Smooth muscle cell (in vitro differentiated cells): ENCODE results near the gene PSTPIP1. TPM values are rescaled to one million over a fixed set of nuclear protein-coding genes. Genes with fewer than 3 reads are reported as not detected.

Experiments
- DNase-seq: peaks from one replicate; lab custom pipeline; 2025; ENCODE audit not compliant: unreplicated experiment; lab: John Stamatoyannopoulos, UW
- H2AFZ ChIP-seq: fragments of 200-600 bp; sonication (generic); 2 replicates; pipeline ENCODE4 v1.6.0; 2016; ENCODE audit warnings: antibody characterized with exemption, low read depth, mild to moderate bottlenecking
- H3F3A ChIP-seq: fragments of 200-600 bp; sonication (generic); 2 replicates; pipeline ENCODE4 v1.6.0; 2017; ENCODE audit warnings: antibody characterized with exemption, low read depth
- H3K27ac ChIP-seq: fragments of 200-600 bp; sonication (generic); 2 replicates; pipeline ENCODE4 v1.5.1; 2016; ENCODE audit warnings: low read depth, mild to moderate bottlenecking
- H3K27me3 ChIP-seq: fragments of 200-600 bp; sonication (generic); 2 replicates; pipeline ENCODE4 v1.6.1; 2016; ENCODE audit warnings: low read depth, mild to moderate bottlenecking
- H3K36me3 ChIP-seq: fragments of 200-600 bp; sonication (generic); 2 replicates; pipeline ENCODE4 v1.5.1; 2016; ENCODE audit warnings: low read depth
- H3K4me1 ChIP-seq: fragments of 200-600 bp; sonication (generic); 2 replicates; pipeline ENCODE4 v1.5.1; 2016; ENCODE audit warnings: low read depth
- H3K4me2 ChIP-seq: fragments of 200-600 bp; sonication (generic); 2 replicates; pipeline ENCODE4 v1.6.0; 2016; ENCODE audit warnings: mild to moderate bottlenecking
- H3K4me3 ChIP-seq: fragments of 200-600 bp; sonication (generic); 2 replicates; pipeline ENCODE4 v1.5.1; 2016; ENCODE audit warnings: mild to moderate bottlenecking
- H3K79me2 ChIP-seq: fragments of 200-600 bp; sonication (generic); 2 replicates; pipeline ENCODE4 v1.6.0; 2016; ENCODE audit warnings: low read depth, mild to moderate bottlenecking
- H3K9ac ChIP-seq: fragments of 200-600 bp; sonication (generic); 2 replicates; pipeline ENCODE4 v1.6.0; 2016; ENCODE audit warnings: low read depth
- H3K9me3 ChIP-seq: fragments of 200-600 bp; sonication (generic); replicated peaks from 2 replicates; pipeline ENCODE4 v1.5.1; 2016; ENCODE audit warnings: low read depth
- H4K20me1 ChIP-seq: fragments of 200-600 bp; sonication (generic); 2 replicates; pipeline ENCODE4 v1.6.0; 2016; ENCODE audit warnings: low read depth
- CTCF ChIP-seq: fragments of 200-600 bp; sonication (generic); IDR thresholded peaks from 2 replicates; pipeline ENCODE4 v1.5.1; 2017; ENCODE audit warnings: borderline replicate concordance, mild to moderate bottlenecking, antibody characterized with exemption; ENCODE audit not compliant: insufficient read depth, poor library complexity, severe bottlenecking
- WGBS: methylation state at CpG from one replicate; pipeline ENCODE4 v1.1.7; 2016; ENCODE audit warnings: low lambda C conversion rate; 5-methylcytosine and 5-hydroxymethylcytosine counted together
- polyA plus RNA-seq: library from polyadenylated mRNA; unstranded; fragments of >200 nt; fragmentation: Nextera tagmentation; extraction: Ambion mirVana; gene quantifications from 2 replicates; pipeline ENCODE4 v1.2.1, GENCODE V29; 2016
- total RNA-seq: library from RNA; depleted of rRNA; stranded (reverse); fragments of >200 nt; gene quantifications from 2 replicates; pipeline ENCODE4 v1.2.3, GENCODE V29; 2014

PSTPIP1 gene
- total and polyA plus RNA-seq, 2 experiments from 2014 or later: 0.38 TPM; not detected in 1

DNA sequence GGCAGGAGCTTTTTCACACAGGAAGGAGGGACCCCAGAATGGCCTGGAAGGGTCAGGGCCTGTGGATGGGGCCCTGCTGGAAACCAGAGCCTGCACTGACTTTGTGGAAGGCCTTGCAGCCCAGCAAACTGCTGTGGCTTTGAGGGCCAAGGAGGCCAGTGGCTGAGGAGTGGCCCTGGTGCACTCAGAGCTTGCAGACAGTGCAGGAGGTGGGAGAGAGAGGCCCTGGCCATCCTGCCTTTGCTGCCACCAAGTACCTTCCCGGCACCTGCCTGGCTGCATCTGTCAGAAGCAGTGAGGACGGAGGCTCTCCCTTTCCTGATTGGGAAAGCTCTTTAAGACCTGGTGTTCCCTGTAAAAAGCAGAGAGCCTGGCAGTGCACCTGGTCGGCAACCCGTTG, 6.4 kb downstream of the PSTPIP1 start:
- no peak overlapping the region for H2AFZ ChIP-seq
- no peak overlapping the region for H3K4me2 ChIP-seq
- H3K9me3 ChIP-seq: no peaks in the 10 kb centered on the region
- no peaks in the 10 kb centered on the region for H3K79me2 ChIP-seq
- WGBS: 80% methylated on average over 4 of the region's 4 CpGs
- H3K4me1 ChIP-seq: no peaks in the 10 kb centered on the region
- no peaks in the 10 kb centered on the region for H3K36me3 ChIP-seq
- H3F3A ChIP-seq: no peaks in the 10 kb centered on the region
- no peak overlapping the region for H3K4me3 ChIP-seq
- H4K20me1 ChIP-seq: no peaks in the 10 kb centered on the region
- no peak overlapping the region for H3K27ac ChIP-seq
- H3K27me3 ChIP-seq: no peaks in the 10 kb centered on the region
- H3K9ac ChIP-seq: no peak overlapping the region
- no peak for TF ChIP-seq CTCF
- no peak for DNase-seq

DNA sequence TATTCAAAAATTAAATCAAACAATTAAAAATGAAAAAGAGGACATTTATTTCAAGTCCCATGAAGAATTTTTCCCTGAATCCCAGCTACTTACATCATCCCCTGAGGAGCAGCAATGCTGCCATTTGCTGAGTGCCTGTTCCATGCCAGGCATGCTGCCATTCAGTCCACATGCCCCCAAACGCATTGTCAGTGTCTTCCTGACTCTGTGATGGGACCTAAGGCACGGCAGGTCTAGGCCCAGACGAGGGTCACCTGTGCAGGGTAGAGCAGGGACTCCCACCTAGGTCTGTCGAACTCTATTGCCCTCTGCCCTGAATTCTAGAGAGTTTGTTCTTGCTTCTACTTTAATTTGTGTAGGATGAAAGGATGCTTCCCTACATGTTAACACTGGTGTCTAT, 7.0 kb downstream of the PSTPIP1 start:
- Histone ChIP-seq H3K9ac (no peak overlapping the region), H3F3A (no peaks in the 10 kb centered on the region), H4K20me1 (no peaks in the 10 kb centered on the region), H3K79me2 (no peaks in the 10 kb centered on the region), H3K27ac (no peak overlapping the region), H3K9me3 (no peaks in the 10 kb centered on the region), H3K36me3 (no peaks in the 10 kb centered on the region), H3K4me3 (no peak overlapping the region), H3K4me1 (no peaks in the 10 kb centered on the region), H3K27me3 (no peaks in the 10 kb centered on the region), H3K4me2 (no peak overlapping the region), H2AFZ (no peak overlapping the region)
- no peak for TF ChIP-seq CTCF
- 85% methylated on average over 4 of the region's 4 CpGs for WGBS
- no peak for DNase-seq

DNA sequence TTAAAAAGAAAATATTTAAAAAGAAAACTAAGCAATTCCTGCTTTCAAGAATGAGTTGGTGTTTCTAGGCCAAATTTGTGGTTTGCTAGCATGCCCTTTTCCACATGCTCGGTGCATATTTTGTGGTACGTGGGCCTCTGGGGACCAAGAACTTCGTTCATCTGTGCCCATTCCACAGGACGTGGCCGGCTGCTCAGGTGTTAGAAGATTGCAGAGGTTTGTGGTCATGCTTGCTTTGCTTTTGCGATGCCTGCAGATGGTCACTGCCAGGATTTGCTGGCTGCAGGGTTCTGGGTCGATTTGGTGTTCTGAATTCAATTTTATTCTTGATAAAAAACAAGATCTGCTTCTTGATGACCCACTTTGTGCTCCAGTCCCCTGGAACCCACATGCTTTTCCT, 7.5 kb downstream of the PSTPIP1 start:
- WGBS: 85% methylated on average over 7 of the region's 7 CpGs
- no peaks in the 10 kb centered on the region for H3K9me3 ChIP-seq
- H3K27ac ChIP-seq: no peak overlapping the region
- H4K20me1 ChIP-seq: no peaks in the 10 kb centered on the region
- no peaks in the 10 kb centered on the region for H3K79me2 ChIP-seq
- H3F3A ChIP-seq: no peaks in the 10 kb centered on the region
- no peak for DNase-seq
- no peak for TF ChIP-seq CTCF
- H3K4me1 ChIP-seq: no peaks in the 10 kb centered on the region
- no peaks in the 10 kb centered on the region for H3K27me3 ChIP-seq
- no peak overlapping the region for H3K4me2 ChIP-seq
- no peak overlapping the region for H3K4me3 ChIP-seq
- H2AFZ ChIP-seq: no peak overlapping the region
- no peaks in the 10 kb centered on the region for H3K36me3 ChIP-seq
- no peak overlapping the region for H3K9ac ChIP-seq
